Non-pigmented ciliary epithelial cell (primary cell): ENCODE measurements around the gene ZNF567.
"Not testable (repeated sequence)": the region's sequence is repeated elsewhere in the genome, so short reads cannot be mapped to it uniquely, and the experiment has no call there.

Experiments
- DNase-seq: peaks from one replicate; pipeline ENCODE4 v3.0.0-alpha.2; 2010; ENCODE audit warnings: low read depth

The ZNF567 gene

GRCh38 chr19:36687214-36688056 lies at the start of gene ZNF567:
ZNF567 (plus strand) TSS chr19:36687612; CDS start chr19:36694868, 7,256 bp downstream.
- DNase-seq: peak; percentile 65

GRCh38 chr19:36638862-36639510 lies 48.4 kb upstream of the ZNF567 start:
- no peak for DNase-seq

GRCh38 chr19:36646746-36647145 lies 40.7 kb upstream of the ZNF567 start:
- DNase-seq: no peak

GRCh38 chr19:36652958-36653357 lies 34.5 kb upstream of the ZNF567 start:
- DNase-seq: no peak

- DNase-seq: no peak
These were observed 21.6 kb upstream of the ZNF567 start for GRCh38 chr19:36665832-36666231.

GRCh38 chr19:36668646-36669045 lies 18.8 kb upstream of the ZNF567 start:
- no peak for DNase-seq

GRCh38 chr19:36672368-36672767 lies 15.0 kb upstream of the ZNF567 start:
- no peak for DNase-seq

- DNase-seq: no peak
These were observed 13.2 kb upstream of the ZNF567 start for GRCh38 chr19:36674201-36674600.

GRCh38 chr19:36679455-36679854 lies 8.0 kb upstream of the ZNF567 start:
- no peak for DNase-seq

- no peak for DNase-seq
These were observed 1.6 kb upstream of the ZNF567 start for GRCh38 chr19:36685835-36686234.

GRCh38 chr19:36686365-36687213 lies 823 bp upstream of the ZNF567 start:
- no peak for DNase-seq

GRCh38 chr19:36688058-36688457 lies 646 bp downstream of the ZNF567 start:
- no peak for DNase-seq

GRCh38 chr19:36707134-36707533 lies 19.7 kb downstream of the ZNF567 start:
- no peak for DNase-seq

GRCh38 chr19:36709423-36709822 lies 22.0 kb downstream of the ZNF567 start:
- DNase-seq: no peak

- no peak for DNase-seq
These were observed 32.5 kb downstream of the ZNF567 start for GRCh38 chr19:36719687-36720556.

- not testable (repeated sequence) for DNase-seq
These were observed 48.8 kb downstream of the ZNF567 start for GRCh38 chr19:36736166-36736565.

- DNase-seq: no peak
These were observed 58.5 kb downstream of the ZNF567 start for GRCh38 chr19:36745870-36746269.

GRCh38 chr19:36747750-36748149 lies 60.3 kb downstream of the ZNF567 start:
- no peak for DNase-seq

- no peak for DNase-seq
These were observed 61.2 kb downstream of the ZNF567 start for GRCh38 chr19:36748431-36749275.

GRCh38 chr19:36749613-36750012 lies 62.2 kb downstream of the ZNF567 start:
- DNase-seq: not testable (repeated sequence)
